RPMI7951 (cell line): ENCODE measurements around the gene BCAS4. TPM values are rescaled to one million over a fixed set of nuclear protein-coding genes. Genes with fewer than 3 reads are reported as not detected.

Source experiments
- DNase-seq: peaks from one replicate; pipeline ENCODE4 v3.0.0-alpha.2; 2012; ENCODE audit warnings: low read depth
- total RNA-seq: library from RNA; depleted of rRNA; stranded (reverse); fragments of >200 nt; shearing (Covaris generic); gene quantifications from 2 replicates; pipeline ENCODE4 v1.2.3, GENCODE V29; 2014

Gene BCAS4
- total RNA-seq, 1 experiment from 2014 or later: 5.9 TPM

DNA sequence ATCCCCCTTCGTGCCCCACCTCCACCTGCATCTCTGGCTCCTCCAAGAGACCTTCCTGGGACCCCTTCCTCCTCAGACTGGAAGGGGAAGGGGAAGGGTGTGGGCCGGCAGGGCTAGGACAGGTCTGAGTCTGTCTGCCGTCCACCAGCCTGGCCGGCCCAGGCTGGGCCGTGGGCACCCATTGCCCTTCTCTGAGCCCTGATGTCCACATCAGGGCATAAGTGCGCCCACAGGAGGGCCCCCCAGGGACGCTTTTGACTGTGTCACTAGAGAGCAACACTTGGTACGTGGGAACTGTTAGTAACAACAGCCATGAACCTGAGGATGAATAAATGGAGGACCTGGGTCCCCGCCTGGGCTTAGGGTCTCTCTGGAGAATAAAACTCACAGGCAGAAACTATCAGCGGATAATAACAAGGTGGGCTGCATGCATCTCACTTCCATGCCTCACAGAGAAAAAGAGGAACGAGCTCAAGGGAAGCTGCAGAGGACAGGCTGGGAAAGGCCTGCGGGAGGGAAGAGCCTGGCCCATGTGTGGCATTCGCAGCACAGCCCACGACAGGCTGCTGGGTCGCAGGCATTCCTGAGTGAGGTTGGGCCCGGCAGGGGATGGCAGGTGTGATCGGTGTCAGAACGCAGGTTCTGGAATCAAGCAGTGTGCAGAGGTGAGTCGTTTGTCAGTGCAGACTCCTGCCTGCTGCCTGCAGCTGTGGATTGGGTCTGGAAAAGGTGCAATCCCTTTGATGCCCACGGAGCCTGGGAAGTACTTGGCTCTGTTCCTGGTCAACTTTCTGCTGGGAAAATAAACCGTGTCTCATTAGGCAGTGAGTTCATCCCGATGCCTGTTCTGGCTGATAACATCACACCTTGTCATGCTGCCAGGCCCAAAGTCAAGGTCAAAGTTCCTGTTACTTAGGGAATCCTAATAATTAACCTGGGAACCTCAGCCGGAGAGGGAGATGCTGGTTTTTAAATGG is 60.9 kb downstream of the BCAS4 start:
- DNase-seq: peak; percentile 17

DNA sequence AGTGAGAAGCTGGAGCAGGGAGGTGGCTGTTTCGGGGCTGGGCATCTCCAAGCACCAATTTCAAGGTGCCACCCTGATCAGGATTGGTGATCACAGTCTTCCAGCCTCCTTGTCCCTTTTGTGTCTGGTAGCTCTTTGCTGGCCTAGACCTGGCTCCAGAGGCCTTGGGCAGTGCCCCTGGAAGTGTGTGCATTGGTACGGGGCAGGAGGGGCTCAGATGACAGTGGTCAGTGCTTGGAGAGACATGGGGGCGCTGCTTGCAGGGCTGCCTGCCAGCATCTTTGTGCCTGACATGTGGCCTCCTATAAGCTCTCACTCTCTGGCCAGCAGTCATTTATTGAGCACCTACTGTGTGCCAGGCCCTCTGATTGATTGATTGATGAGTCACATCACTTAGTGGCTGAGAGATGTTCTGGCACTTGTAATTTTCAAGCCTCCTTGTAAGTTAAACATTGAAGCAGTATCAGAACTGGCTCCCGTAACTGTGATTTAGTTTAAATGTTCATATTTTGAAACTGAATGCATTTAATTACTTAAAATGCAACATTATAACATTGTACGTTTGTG is 61.7 kb downstream of the BCAS4 start:
- DNase-seq: no peak

DNA sequence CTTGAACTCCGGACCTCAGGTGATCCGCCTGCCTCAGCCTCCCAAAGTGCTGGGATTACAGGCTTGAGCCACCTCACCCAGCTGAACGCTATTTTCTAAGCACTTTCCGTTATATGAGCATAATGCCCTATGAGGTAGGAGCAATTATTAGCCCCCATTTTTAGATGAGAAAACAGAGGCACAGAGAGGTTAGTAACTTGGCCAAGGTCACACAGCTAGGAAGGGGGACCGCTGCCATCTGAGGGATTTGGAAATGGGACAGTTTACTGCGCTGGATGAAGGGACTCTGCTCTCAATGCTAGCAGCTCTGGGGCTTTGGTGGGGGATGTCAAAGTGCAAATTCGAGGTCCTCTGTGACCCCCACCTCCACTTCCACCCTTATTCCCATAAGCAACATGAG is 62.5 kb downstream of the BCAS4 start:
- DNase-seq: no peak

DNA sequence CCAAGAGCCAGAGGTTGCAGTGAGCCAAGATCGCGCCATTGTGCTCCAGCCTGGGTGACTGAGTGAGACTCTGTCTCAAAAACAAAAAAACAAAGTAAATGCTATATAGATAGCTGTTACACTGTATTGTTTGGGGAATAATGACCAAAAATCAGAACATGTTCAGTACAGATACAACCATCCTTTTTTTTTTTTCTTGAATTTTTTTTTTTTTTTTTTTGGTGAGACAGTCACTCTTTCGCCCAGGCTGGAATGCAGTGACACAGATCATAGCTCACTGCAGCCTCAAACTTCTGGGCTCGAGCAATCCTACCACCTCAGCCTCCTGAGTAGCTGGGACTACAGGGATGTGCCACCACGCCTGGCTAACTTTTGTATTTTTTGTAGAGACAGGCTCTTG is 63.7 kb downstream of the BCAS4 start:
- no peak for DNase-seq

DNA sequence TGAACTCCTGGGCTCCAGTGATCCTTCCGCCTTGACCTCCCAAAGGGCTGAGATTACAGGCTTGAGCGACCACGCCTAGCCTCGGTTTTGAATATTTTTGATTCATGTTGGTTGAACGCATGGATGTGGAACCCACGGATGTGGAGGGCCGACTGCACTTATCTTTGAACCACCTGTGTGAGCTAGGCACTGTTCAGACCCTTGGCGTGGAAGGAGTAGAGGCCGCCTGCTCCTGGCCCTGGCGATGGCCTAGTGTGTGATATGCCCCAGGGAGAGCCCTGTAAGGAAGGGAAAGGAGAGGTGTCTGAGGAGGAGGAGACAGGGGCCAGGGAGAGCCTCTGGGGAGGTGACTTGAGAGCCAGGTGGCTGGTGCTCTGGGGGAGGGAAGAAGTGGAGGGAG is 64.3 kb downstream of the BCAS4 start:
- no peak for DNase-seq

DNA sequence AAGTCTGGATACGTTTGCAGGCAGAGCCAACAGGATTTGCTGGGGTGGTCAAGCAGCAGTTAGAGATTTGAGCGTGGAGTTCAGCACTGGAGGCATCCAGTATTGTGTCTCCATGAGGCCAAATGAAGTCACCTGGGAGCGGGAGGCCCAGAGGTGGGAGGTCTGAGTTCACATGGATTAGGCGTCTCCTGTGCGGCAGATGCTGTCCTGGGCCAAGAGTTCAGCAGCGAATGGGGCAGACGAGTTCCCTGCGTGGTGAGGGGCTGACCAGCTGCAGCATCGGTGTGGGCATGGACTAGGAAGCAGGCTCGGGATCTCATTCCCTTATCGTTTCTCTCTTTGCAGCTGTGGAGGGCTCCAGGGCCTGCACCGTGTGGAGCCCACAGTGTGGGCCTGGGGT is 66.2 kb downstream of the BCAS4 start:
- DNase-seq: no peak

DNA sequence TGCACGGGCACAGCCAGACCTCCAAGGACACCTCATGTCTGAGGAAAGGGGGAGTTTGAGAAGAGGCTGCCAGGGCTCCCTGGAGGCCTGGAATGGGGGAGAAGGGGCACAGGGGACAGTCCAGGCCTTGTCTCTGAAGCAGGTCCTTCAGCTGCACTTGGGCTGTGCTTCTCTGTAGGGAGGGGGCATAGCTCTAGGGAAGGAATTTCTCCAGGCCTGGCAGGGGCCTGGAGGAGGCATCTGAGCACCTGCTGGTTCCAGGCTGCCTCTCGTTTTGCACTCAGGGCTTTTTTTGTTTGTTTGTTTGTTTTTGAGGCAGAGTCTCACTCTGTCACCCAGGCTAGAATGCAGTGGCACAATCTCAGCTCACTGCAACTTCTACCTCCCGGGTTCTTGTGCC is 67.7 kb downstream of the BCAS4 start:
- no peak for DNase-seq

DNA sequence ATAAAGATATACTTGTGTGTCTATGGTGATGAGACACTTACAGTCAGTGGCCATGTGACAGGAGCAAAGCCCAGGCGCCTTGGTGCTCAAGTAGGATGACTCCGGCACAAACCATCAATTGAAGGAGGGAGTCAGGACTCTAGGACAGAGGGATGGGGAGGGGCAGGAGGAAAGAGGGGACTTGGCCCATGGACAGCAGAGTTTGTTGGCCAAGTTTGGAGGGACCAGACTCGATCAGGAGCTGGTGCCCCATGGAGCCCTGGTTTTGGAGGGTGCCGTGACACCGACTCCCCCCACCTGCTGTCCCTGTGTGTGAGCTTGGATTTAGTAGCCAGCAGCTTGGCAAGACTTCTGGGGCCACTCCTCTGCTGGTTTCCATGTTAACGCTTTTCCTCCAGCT is 70.3 kb downstream of the BCAS4 start:
- no peak for DNase-seq

DNA sequence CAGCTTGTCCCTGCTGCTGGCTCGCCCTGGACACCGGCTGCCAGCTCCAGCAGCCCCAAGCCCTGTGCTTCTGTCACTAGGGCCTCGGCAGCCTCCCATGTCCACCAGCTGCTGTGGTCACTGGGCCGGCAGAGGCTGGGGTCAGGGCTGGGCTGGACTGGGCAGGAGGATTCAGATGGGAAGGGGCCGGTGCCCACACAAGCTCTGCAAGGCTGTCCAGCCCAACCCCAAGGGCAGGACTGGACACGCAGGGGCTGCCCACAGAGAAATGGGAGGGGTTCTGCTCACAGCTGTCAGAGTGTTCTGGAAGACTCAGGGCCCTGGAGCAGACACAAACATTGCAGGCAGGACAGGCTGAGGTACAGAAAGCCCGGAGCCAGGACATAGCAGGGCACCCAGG is 70.7 kb downstream of the BCAS4 start:
- no peak for DNase-seq

DNA sequence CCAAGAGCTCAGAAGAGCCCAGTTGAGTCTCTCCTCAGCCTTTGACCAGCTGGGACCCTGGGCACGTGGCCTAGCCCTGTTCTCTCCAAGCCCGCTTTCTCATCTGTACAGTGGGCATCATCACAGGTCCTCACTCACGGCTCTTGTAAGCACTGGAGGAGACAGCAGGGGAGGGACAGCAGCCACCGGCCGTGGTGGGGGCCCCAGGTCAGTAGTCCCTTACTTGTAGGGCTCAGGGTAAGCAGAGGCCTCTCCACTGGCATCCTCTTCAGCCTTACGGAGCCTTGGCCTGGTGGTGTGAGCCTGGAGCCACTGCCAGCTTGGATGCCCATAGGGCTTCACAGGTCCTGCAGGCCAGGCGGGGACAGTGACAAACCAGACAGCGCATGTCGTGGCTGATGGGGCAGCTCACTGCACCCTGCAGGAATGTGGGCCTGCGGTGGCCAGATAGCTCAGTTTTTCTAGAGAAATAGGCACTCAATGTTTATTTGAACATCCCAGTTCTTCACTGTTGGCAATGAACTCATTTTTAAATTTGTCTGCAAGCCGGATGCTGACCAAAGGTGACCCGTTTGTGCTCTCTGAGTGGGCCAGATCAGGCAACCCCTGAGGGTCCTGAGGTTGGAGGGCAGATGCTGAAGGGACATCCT is 71.3 kb downstream of the BCAS4 start:
- no peak for DNase-seq

DNA sequence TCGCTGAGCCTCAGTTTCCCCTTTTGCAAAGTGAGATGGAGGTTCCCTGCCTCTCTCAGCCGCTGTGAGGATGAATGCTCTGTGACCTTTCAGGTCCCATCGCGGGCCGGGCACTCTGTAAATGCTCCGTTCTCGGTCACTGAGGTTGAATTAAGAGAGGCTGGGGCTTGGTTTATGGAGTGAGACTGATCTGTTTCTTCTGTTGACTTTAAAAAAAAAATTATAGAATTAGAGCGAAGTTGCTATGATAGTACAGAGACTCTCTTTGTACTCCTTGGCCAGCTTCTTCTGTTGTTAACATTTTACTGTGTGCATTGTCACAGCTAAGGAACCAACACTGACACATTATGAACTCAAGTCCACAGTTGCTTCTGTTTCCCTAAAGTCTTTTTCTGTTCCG is 72.0 kb downstream of the BCAS4 start:
- no peak for DNase-seq

DNA sequence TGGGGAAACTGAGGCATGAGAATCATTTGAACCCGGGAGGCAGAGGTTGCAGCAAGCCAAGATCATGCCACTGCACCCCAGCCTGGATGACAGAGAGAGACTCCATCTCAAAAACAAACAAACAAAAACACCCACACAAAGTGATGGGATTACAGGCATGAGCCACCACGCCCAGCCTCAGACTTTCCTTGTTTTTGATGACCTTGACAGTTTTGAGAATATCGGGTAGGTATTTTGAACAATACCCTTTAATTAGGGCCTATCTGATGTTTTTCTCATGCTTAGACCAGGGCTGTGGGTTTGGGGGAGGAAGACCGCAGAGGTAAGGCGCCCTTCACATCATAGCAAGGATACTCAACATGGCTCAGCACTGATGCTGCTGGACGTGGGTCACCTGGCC is 72.9 kb downstream of the BCAS4 start:
- no peak for DNase-seq

DNA sequence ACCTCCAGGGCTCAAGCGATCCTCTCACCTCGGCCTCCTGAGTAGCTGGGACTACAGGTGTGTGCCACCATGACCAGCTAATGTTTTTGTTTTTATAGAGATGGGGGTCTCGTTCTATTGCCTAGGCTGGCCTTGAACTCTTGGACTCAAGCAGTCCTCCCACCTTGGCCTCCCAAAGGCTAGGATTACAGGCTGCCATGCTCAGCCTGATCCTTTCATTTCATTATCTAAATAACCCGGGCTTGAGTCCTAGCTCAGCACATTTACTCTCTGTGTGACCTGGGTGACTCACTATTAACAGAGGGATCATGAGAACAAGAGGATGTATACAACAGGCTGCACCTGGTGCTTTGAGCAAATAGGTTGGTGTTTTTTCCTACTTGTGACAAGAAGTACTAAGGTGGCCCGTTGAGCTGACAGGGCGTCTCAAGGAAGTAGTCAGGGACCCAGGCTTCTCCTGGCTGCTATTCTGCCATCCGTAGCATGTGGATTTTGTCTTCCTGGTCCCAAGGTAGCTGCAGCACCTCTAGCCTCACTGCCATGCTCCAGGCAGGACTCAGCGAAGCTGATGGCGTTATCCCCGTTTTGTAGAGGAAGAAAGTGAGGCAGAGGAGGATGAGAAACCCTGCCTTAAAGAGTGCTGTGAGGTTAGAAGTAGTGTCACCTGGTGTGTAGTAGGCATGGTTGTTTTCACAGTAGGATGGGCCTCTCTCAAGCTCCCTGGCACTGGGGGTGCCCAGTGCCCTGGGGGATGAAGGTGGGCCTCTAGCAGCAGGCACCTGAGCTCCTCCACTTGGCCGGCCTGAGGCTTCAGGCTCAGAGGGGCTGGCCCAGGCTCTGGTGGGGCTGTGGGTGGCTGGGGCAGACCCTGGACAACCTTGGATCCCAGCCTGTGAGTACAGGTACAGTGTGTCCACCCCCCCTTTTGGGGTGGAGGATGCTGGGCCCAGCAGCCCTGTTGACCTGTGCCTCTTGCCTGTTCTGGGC is 73.9 kb downstream of the BCAS4 start:
- DNase-seq: no peak

DNA sequence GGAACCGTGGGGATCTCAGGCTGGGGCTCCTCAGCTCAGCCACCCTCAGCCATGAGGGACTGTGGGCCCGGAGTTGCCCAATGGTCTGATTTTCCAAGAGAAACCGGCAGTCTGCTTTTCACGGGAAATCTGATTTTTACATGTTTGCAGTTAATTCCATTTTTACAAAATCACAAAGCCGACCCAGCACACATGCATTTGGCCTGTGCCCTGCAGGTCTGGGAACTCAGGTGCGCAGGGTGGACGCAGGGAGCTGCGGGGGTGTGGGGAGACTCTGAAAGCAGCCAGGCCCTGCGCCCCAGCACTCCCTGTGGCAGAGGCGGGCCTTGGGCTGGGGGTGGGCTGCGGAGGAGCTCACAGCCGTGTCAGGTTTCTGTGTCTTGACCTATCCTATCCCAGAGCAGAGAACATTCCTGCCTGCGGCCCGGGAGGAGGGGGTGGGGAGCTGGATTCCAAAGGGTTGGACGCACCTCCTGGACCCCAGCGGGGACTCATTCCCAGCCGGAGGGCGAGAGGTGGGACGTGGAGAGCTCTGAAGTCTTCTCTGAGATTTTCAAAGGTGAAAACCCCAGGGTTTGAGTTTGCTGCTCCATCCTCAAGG is 75.8 kb downstream of the BCAS4 start:
- DNase-seq: no peak

DNA sequence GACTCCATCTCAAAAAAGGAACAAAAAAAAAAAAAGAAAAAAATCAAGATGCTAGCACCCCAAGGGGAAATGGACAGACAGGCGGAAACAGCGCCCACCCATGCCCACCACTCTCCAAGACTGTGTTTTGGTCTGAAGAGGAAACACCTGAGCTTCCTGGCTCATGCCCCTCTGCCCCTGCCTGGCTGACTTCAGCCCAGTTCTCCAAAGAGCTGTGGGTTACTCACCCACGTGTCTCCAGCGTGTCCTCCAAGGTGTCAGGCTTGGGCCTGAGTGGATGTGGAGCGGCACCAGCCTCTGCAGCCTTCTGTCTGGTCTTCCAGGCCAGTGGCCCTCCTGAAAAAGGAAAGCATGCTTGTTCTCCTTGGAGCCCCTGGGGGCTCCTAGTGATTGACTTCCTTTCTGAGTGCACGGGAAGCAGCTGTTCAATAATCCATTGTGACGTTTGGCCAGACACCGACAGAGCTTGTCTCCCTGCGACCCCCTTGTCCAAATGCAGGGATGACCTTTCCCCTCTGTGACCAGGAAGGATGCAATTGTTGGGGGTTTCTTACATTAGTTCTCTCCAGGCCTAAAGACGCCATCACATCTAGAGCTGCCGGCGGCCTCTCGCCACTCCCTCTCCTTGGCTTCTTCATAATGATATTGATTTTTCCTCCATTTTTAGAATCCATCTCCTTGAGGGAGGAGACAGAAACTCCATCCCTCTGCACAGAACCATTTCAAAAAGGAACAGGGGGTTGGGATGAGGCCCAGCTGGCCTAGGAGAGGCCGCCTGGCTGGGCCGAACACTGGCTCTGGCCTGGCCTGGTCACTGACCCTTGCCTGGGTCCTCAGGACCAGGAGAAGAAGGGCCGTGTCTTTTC is 77.9 kb downstream of the BCAS4 start:
- no peak for DNase-seq

DNA sequence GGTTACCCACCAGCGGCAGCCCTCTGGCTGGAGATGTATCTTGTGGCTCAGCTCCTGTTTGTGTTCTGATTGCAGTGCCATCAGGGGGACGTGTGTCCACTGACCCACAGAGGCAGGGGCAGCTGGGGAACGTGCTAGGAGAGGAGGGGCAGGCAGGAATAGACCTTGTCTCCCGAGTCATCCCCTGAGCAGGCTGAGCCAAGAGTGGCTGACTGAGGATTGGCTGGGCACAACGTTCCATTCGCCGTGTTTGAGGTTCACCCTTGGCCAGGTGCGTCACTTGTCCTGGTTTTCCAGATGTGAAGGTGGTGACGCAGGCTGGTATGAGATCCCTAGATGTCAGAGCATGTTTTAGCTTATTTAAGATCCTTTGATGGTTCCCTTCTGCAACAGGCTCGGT is 78.7 kb downstream of the BCAS4 start:
- DNase-seq: no peak

DNA sequence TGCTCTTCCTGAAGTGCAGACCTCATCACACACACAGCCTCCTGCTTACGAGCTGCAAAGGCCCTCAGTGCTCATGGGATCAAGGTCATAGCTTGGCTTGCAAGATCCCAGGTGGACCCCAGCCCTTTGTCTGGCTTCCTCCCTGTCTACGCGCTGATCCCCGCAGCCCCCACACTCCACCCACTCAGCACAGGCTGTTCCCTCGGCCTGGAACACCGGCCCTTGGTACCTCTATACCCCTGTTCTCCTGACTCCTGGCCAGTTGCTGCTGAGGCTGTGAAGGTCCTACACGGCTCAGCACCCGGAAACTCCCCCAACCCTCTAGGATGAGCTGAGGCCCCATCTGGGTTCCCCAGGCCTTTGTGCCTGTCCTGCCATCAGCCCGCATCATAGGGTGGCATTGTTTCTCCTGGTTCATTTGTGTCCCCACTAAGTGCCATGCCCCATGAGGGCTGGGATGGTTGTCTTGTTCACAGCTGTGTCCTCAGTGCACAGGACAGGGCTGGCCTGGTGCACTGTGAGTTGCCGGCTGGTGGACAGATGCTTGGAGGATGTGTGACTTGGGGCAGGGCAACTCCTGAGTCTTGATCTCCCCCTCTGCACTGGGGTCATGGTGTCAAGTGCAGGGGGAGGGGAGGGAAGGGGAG is 79.4 kb downstream of the BCAS4 start:
- DNase-seq: no peak

DNA sequence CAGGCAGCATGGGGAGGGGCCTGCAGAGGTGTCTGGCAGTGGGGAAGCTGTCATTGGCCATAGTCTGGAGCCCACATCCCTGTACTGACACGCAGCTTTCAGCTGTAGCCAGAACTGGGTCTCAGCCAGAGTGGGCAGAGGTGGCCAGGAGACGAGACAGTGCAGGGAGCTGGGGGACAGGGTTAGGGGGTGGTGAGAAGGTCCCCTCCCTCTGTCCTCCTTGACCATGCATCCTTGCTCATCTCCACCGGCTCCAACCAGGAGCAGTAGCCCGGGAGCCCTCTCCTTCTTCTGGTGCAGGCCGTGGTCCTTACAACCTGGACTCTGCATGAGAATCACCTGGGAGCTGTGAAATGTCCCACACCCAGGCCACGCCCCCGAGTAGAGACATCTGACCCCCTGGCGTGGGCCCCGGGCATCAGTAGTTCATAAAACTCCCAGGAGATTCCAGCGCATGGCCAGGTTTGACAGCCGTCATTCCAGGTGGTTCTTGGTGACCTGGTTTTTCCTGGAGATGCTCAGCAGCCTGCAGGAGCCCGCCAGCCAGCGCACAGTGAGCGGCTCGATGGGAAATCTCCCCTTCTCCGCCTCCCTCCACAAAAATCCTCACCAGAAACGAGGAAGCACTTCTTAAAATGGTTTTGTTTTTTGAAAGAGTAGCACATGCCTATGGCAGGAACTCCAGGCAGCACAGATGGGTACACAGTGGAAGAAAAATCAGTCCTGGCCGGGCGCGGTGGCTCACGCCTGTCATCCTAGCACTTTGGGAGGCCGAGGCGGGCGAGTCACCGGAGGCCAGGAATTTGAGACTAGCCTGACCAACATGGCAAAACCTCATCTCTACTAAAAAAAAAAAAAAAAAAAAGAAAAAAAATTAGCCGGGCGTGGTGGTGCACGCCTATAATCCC is 80.2 kb downstream of the BCAS4 start:
- DNase-seq: no peak
